K562 (cell line): ENCODE data around the gene CD84. TPM values are rescaled to one million over a fixed set of nuclear protein-coding genes. Genes with fewer than 3 reads are reported as not detected.

ENCODE experiments used
- DMBX1 ChIP-seq: fragments of 250-450 bp; sonication (Bioruptor Pico); IDR thresholded peaks from 2 replicates; pipeline ENCODE4 v1.8.0; 2022; ENCODE audit warnings: inconsistent platforms, mild to moderate bottlenecking, moderate library complexity, borderline replicate concordance
- FOSL1 ChIP-seq: fragments of 200-800 bp; sonication (Bioruptor generic); conservative IDR thresholded peaks from 2 replicates; pipeline ENCODE4 v1.6.1; 2016; ENCODE audit warnings: missing genetic modification characterization, missing compliant biosample characterization
- HMG20B ChIP-seq: fragments of 250-450 bp; sonication (Bioruptor Pico); IDR thresholded peaks from 2 replicates; pipeline ENCODE4 v1.5.0; 2021; ENCODE audit warnings: mild to moderate bottlenecking
- L3MBTL2 ChIP-seq: fragments of 450-650 bp; IDR thresholded peaks from 2 replicates; pipeline ENCODE4 v1.6.1; 2016; ENCODE audit warnings: mild to moderate bottlenecking, moderate library complexity
- LCOR ChIP-seq: sonication (generic); formaldehyde crosslinking; IDR thresholded peaks from 2 replicates; pipeline ENCODE4 v1.8.0; 2022; ENCODE audit warnings: mild to moderate bottlenecking, missing genetic modification reagents
- MAZ ChIP-seq, 2 experiments: fragments of 450-650 bp in 1 of 2; sonication (generic) in 1 of 2; formaldehyde crosslinking; IDR thresholded peaks in 1 of 2; conservative IDR thresholded peaks in 1 of 2; 2 replicates each; pipeline versions ENCODE4 v1.4.0 to v1.5.0; 2020; ENCODE audit warnings: mild to moderate bottlenecking in 1 of 2, missing genetic modification reagents in 1 of 2
- NFIC ChIP-seq: fragments of 450-650 bp; IDR thresholded peaks from 2 replicates; pipeline ENCODE4 v1.6.1; 2017; ENCODE audit warnings: mild to moderate bottlenecking, inconsistent platforms
- PHB ChIP-seq: fragments of 250-450 bp; sonication (Bioruptor Pico); IDR thresholded peaks from 2 replicates; pipeline ENCODE4 v1.5.0; 2021
- RBM17 ChIP-seq: fragments of 200-400 bp; formaldehyde crosslinking; IDR thresholded peaks from 2 replicates; pipeline ENCODE4 v1.6.1; 2017; ENCODE audit warnings: low read depth, mild to moderate bottlenecking, low read length, borderline replicate concordance
- SMARCC2 ChIP-seq: fragments of 450-650 bp; IDR thresholded peaks from 2 replicates; pipeline ENCODE4 v1.6.1; 2017; ENCODE audit warnings: antibody characterized with exemption, moderate library complexity, mild to moderate bottlenecking, low read depth
- TEAD1 ChIP-seq, 2 experiments: fragments of 450-650 bp in 1 of 2; sonication (generic) in 1 of 2; formaldehyde crosslinking; IDR thresholded peaks; 2 replicates each; pipeline versions ENCODE4 v1.4.0 to v1.8.0; 2020 to 2022; ENCODE audit warnings: mild to moderate bottlenecking in 2 of 2, missing genetic modification reagents in 1 of 2
- TGIF2 ChIP-seq: sonication (generic); formaldehyde crosslinking; IDR thresholded peaks from 2 replicates; pipeline ENCODE4 v1.8.1; 2022; ENCODE audit warnings: mild to moderate bottlenecking, missing genetic modification reagents, moderate library complexity
- ZSCAN32 ChIP-seq: fragments of 450-650 bp; formaldehyde crosslinking; IDR thresholded peaks from 2 replicates; pipeline ENCODE4 v1.4.0; 2020; ENCODE audit warnings: mild to moderate bottlenecking, moderate library complexity
- polyA plus RNA-seq, 8 experiments: library from polyadenylated mRNA; depleted of rRNA in 4 of 8; stranded (reverse) in 5 of 8; unstranded in 3 of 8; fragments of >200 nt; fragmentation: Nextera tagmentation in 2 of 8; fragmentation: Illumina TruSeq in 1 of 8; extraction: Ambion mirVana in 2 of 8; extraction: Trizol in 1 of 8; gene quantifications; 2 replicates each; pipeline versions ENCODE4 v1.2.1 to v1.2.3, GENCODE V29; 2011 to 2014; ENCODE audit warnings: inconsistent platforms in 1 of 8, missing spikeins in 1 of 8
- total RNA-seq, 7 experiments: library from RNA; depleted of rRNA in 6 of 7; stranded (reverse); fragments of >200 nt in 6 of 7; fragmentation: Illumina TruSeq in 2 of 7; extraction: Trizol in 2 of 7; gene quantifications; 2 replicates each; pipeline versions ENCODE4 v1.2.1 to v1.2.3, GENCODE V29; 2011 to 2021; ENCODE audit warnings: low replicate concordance in 1 of 7
- TF ChIP-seq, protein P1 (sequence below): fragments of 450-650 bp; IDR thresholded peaks from 2 replicates; pipeline ENCODE4 v1.6.1; 2016; ENCODE audit warnings: borderline replicate concordance
- TF ChIP-seq, protein P2 (sequence below): fragments of 200-800 bp; sonication (Bioruptor generic); IDR thresholded peaks from 2 replicates; pipeline ENCODE4 v1.6.1; 2017; ENCODE audit warnings: missing genetic modification characterization, missing compliant biosample characterization
- TF ChIP-seq, protein P3 (sequence below): fragments of 450-650 bp; IDR thresholded peaks from 2 replicates; pipeline ENCODE4 v1.6.1; 2017; ENCODE audit warnings: antibody characterized with exemption
- TF ChIP-seq, protein P4 (sequence below), 3 experiments: fragments of 200-800 bp in 1 of 3; sonication (Bioruptor generic) in 1 of 3; sonication (generic) in 1 of 3; formaldehyde crosslinking in 1 of 3; IDR thresholded peaks; 2 replicates each; pipeline versions ENCODE4 v1.6.1 to v1.8.0; 2016 to 2022; ENCODE audit warnings: mild to moderate bottlenecking in 2 of 3, missing compliant biosample characterization in 2 of 3, missing genetic modification characterization in 2 of 3, missing genetic modification reagents in 1 of 3
- TF ChIP-seq, protein P5 (sequence below): fragments of 250-450 bp; sonication (Bioruptor Pico); IDR thresholded peaks from 2 replicates; pipeline ENCODE4 v1.6.1; 2021; ENCODE audit warnings: mild to moderate bottlenecking
- TF ChIP-seq, protein P6 (sequence below): fragments of 450-650 bp; formaldehyde crosslinking; IDR thresholded peaks from 2 replicates; pipeline ENCODE4 v1.4.0; 2022; ENCODE audit warnings: mild to moderate bottlenecking, moderate library complexity

The CD84 gene
- total and polyA plus RNA-seq, 9 of the 15 experiments (the other 6 are each of a cell fraction or from before 2014, with no cell fraction given), result 0.82 to 6.8 (median 2.0) TPM

DNA sequence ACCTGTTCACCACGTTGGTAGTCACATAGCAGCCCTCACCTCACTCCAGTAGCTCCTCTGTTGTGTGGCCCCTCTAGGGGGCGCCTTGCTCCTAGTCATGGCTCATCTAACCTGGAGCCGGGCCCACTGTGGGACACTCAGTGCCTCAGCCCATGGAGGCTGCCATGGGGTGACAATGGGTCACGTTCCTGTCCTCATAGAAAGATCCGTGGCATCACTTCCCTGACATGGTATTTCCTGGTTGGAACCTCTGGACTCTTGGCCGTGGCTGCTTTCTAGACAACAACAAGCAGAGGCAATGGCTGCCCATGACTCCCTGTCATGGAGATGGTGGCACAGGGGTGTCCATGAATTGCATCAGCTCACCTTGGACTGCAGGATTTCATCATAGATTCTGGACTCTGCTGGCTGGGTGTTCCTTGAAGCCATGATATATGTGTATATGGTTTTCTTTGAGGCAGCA lies 28.7 kb downstream of the CD84 start (continued):
- TF ChIP-seq, protein P1, sequence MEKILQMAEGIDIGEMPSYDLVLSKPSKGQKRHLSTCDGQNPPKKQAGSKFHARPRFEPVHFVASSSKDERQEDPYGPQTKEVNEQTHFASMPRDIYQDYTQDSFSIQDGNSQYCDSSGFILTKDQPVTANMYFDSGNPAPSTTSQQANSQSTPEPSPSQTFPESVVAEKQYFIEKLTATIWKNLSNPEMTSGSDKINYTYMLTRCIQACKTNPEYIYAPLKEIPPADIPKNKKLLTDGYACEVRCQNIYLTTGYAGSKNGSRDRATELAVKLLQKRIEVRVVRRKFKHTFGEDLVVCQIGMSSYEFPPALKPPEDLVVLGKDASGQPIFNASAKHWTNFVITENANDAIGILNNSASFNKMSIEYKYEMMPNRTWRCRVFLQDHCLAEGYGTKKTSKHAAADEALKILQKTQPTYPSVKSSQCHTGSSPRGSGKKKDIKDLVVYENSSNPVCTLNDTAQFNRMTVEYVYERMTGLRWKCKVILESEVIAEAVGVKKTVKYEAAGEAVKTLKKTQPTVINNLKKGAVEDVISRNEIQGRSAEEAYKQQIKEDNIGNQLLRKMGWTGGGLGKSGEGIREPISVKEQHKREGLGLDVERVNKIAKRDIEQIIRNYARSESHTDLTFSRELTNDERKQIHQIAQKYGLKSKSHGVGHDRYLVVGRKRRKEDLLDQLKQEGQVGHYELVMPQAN, result no peak
- TF ChIP-seq FOSL1 (tag) (no peak), RBM17 (no peak), LCOR (CRISPR knock-in tag) (no peak), HMG20B (CRISPR knock-in tag) (no peak), PHB (CRISPR knock-in tag) (no peak), SMARCC2 (no peak), MAZ (CRISPR knock-in tag; conservative IDR thresholded peaks at IDR 0.05 in 1 of 2, IDR thresholded peaks at IDR 0.05 in 1 of 2) (no peak), TEAD1 (CRISPR knock-in tag; IDR thresholded peaks at IDR 0.05) (0 out of 4 replicates have a peak, but pooled peaks of 1 of the 2 experiments have one; percentile 10), TGIF2 (CRISPR knock-in tag) (no peak), DMBX1 (CRISPR knock-in tag) (peak; percentile 97), ZSCAN32 (CRISPR knock-in tag) (0 out of 2 replicates have a peak, but pooled peaks have one; percentile 32), NFIC (no peak; the same call in 1 of the 2 replicates), L3MBTL2 (no peak; the same call in none of the 2 replicates)
- TF ChIP-seq, protein P2, sequence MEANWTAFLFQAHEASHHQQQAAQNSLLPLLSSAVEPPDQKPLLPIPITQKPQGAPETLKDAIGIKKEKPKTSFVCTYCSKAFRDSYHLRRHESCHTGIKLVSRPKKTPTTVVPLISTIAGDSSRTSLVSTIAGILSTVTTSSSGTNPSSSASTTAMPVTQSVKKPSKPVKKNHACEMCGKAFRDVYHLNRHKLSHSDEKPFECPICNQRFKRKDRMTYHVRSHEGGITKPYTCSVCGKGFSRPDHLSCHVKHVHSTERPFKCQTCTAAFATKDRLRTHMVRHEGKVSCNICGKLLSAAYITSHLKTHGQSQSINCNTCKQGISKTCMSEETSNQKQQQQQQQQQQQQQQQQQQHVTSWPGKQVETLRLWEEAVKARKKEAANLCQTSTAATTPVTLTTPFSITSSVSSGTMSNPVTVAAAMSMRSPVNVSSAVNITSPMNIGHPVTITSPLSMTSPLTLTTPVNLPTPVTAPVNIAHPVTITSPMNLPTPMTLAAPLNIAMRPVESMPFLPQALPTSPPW (CRISPR knock-in tag), result no peak
- TF ChIP-seq, protein P3, sequence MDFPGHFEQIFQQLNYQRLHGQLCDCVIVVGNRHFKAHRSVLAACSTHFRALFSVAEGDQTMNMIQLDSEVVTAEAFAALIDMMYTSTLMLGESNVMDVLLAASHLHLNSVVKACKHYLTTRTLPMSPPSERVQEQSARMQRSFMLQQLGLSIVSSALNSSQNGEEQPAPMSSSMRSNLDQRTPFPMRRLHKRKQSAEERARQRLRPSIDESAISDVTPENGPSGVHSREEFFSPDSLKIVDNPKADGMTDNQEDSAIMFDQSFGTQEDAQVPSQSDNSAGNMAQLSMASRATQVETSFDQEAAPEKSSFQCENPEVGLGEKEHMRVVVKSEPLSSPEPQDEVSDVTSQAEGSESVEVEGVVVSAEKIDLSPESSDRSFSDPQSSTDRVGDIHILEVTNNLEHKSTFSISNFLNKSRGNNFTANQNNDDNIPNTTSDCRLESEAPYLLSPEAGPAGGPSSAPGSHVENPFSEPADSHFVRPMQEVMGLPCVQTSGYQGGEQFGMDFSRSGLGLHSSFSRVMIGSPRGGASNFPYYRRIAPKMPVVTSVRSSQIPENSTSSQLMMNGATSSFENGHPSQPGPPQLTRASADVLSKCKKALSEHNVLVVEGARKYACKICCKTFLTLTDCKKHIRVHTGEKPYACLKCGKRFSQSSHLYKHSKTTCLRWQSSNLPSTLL, result no peak
- TF ChIP-seq, protein P4, sequence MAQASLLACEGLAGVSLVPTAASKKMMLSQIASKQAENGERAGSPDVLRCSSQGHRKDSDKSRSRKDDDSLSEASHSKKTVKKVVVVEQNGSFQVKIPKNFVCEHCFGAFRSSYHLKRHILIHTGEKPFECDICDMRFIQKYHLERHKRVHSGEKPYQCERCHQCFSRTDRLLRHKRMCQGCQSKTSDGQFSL (CRISPR knock-in tag; IDR thresholded peaks at IDR 0.05), result no peak
- TF ChIP-seq, protein P4 (tag; IDR thresholded peaks at IDR 0.05), result peak in 1 of 2 experiments; percentile 73; a peak in 1 of 4 replicates
- TF ChIP-seq, protein P5, sequence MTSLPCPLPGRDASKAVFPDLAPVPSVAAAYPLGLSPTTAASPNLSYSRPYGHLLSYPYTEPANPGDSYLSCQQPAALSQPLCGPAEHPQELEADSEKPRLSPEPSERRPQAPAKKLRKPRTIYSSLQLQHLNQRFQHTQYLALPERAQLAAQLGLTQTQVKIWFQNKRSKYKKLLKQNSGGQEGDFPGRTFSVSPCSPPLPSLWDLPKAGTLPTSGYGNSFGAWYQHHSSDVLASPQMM (CRISPR knock-in tag), result no peak
- TF ChIP-seq, protein P6, sequence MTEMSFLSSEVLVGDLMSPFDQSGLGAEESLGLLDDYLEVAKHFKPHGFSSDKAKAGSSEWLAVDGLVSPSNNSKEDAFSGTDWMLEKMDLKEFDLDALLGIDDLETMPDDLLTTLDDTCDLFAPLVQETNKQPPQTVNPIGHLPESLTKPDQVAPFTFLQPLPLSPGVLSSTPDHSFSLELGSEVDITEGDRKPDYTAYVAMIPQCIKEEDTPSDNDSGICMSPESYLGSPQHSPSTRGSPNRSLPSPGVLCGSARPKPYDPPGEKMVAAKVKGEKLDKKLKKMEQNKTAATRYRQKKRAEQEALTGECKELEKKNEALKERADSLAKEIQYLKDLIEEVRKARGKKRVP, result peak; percentile 87
